Measurements from ENCODE around the gene SLC10A1. TPM values are rescaled to one million over a fixed set of nuclear protein-coding genes. Genes with fewer than 3 reads are reported as not detected.

Gene SLC10A1
- total and polyA plus RNA-seq, 2 experiments from 2014 or later: 0.10 TPM; not detected in 1

- Histone ChIP-seq H4K20me1 (replicated peaks; ENCODE audit: insufficient read depth) (peaks cover 54% of the 10 kb centered on the region), H3K79me2 (replicated peaks; ENCODE audit: insufficient read depth) (peaks cover 54% of the 10 kb centered on the region), H3K9me2 (ENCODE audit: insufficient read depth) (no peaks in the 10 kb centered on the region), H3K4me1 (ENCODE audit: insufficient read depth) (peaks cover 14% of the 10 kb centered on the region), H3K27me3 (ENCODE audit: insufficient read depth) (no peaks in the 10 kb centered on the region), H3F3A (replicated peaks; ENCODE audit: low read depth) (peaks cover 4% of the 10 kb centered on the region), H3K4me2 (no peak overlapping the region), H2AFZ (no peak overlapping the region), H3K36me3 (ENCODE audit: insufficient read depth) (peaks cover 76% of the 10 kb centered on the region), H3K4me3 (no peak overlapping the region), H3K27ac (ENCODE audit: low read depth) (no peak overlapping the region)
- H3K4me1 Mint-ChIP-seq: peaks cover 18% of the 10 kb centered on the region
- ATAC-seq (no peak), DNase-seq (ENCODE audit: low spot score) (no peak)
- H3K4me3 Mint-ChIP-seq: no peak overlapping the region
- peaks cover 98% of the 10 kb centered on the region for H3K36me3 Mint-ChIP-seq (ENCODE audit: low read depth)
- no peak for TF ChIP-seq EZH2phosphoT487 (IDR thresholded peaks at IDR 0.05; ENCODE audit: unreplicated experiment)
- TF ChIP-seq CTCF (conservative IDR thresholded peaks at IDR 0.05; ENCODE audit: low read depth in 2 of 2): no peak
- no peak for TF ChIP-seq ZNF114 (CRISPR knock-in tag; IDR thresholded peaks at IDR 0.05)
- no peak for TF ChIP-seq JUNB (IDR thresholded peaks at IDR 0.05; ENCODE audit: unreplicated experiment)
- no peak for TF ChIP-seq POLR2AphosphoS5 (IDR thresholded peaks at IDR 0.05; ENCODE audit: low read depth)
- TF ChIP-seq ETS1 (IDR thresholded peaks at IDR 0.05): no peak
- TF ChIP-seq, protein P1, sequence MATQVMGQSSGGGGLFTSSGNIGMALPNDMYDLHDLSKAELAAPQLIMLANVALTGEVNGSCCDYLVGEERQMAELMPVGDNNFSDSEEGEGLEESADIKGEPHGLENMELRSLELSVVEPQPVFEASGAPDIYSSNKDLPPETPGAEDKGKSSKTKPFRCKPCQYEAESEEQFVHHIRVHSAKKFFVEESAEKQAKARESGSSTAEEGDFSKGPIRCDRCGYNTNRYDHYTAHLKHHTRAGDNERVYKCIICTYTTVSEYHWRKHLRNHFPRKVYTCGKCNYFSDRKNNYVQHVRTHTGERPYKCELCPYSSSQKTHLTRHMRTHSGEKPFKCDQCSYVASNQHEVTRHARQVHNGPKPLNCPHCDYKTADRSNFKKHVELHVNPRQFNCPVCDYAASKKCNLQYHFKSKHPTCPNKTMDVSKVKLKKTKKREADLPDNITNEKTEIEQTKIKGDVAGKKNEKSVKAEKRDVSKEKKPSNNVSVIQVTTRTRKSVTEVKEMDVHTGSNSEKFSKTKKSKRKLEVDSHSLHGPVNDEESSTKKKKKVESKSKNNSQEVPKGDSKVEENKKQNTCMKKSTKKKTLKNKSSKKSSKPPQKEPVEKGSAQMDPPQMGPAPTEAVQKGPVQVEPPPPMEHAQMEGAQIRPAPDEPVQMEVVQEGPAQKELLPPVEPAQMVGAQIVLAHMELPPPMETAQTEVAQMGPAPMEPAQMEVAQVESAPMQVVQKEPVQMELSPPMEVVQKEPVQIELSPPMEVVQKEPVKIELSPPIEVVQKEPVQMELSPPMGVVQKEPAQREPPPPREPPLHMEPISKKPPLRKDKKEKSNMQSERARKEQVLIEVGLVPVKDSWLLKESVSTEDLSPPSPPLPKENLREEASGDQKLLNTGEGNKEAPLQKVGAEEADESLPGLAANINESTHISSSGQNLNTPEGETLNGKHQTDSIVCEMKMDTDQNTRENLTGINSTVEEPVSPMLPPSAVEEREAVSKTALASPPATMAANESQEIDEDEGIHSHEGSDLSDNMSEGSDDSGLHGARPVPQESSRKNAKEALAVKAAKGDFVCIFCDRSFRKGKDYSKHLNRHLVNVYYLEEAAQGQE (IDR thresholded peaks at IDR 0.05; ENCODE audit: unreplicated experiment): no peak
- no peak for TF ChIP-seq STAT1 (IDR thresholded peaks at IDR 0.05; ENCODE audit: unreplicated experiment)
- no peaks in the 10 kb centered on the region; the same call in 2 of the 3 replicates for H3K9me3 Mint-ChIP-seq
- H3K27me3 Mint-ChIP-seq (ENCODE audit: insufficient read depth, low read depth, poor library complexity): peaks cover 15% of the 10 kb centered on the region
- H3K27ac Mint-ChIP-seq: no peak overlapping the region
Observed at GRCh38 chr14:69772082-69773017, 24.7 kb downstream of the SLC10A1 start.

Data from GM23338 (cell line).